HG02678 (cell line): Measurements from ENCODE around the gene API5.

Experiments
- ATAC-seq: cut with Tn5 transposase; IDR thresholded peaks from one replicate; pipeline ENCODE4 v1.9.1; 2021; ENCODE audit warnings: mild to moderate bottlenecking, moderate library complexity; ENCODE audit not compliant: unreplicated experiment

Gene API5

DNA sequence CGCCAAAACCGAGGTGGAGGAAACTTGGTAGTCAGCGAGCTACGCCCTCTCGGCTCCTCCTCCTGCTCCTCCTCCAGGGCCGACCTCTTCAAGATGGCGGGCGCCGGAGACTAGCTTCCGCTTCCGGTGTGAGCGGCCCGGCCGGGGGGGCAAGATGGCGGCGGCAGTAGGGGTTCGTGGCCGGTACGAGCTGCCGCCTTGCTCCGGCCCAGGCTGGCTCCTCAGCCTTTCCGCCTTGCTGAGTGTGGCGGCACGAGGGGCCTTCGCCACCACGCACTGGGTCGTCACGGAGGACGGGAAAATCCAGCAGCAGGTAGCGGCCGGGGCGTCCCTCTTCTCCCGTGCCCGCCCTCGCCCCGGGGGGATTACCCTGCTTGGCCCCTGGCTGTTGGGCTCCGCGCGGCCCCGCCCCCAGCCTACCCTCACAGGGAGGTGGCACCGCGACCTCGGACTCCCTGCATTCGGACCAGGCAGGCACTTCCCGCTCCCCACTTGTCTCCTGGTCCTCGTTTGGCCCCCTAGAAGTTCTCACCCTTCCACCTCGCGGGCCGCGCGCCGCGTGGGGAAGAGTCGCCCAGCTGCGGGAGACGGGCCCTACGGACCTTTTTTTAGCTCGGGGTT lies 47.1 kb downstream of the API5 start, which contains the start of gene TTC17:
Gene TTC17, plus strand, starts transcription at position 120 of the 621 bp plus-strand sequence. Its CDS starts 35 bp downstream, at position 155.
- peak; percentile 94 for ATAC-seq

DNA sequence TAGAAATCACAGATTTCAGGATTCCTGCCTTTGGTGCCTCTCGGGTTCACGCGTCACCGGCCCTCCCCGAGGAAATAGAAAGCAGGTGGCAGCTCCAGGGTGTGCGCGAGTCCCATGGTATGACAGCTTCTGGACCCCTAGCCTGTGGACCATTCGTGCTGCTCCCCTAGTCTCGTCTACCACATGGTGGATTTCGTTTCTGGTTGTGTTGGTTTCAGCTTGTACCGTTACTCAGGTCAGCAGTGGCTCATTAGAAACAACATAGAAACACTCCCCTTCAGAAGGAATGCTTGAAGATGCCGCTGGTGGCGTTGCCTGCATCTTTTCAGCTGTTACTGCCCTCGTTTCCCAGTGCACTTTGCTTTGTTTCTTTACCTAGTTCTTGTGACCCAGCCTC lies 47.6 kb downstream of the API5 start:
- peak; percentile 43 for ATAC-seq

DNA sequence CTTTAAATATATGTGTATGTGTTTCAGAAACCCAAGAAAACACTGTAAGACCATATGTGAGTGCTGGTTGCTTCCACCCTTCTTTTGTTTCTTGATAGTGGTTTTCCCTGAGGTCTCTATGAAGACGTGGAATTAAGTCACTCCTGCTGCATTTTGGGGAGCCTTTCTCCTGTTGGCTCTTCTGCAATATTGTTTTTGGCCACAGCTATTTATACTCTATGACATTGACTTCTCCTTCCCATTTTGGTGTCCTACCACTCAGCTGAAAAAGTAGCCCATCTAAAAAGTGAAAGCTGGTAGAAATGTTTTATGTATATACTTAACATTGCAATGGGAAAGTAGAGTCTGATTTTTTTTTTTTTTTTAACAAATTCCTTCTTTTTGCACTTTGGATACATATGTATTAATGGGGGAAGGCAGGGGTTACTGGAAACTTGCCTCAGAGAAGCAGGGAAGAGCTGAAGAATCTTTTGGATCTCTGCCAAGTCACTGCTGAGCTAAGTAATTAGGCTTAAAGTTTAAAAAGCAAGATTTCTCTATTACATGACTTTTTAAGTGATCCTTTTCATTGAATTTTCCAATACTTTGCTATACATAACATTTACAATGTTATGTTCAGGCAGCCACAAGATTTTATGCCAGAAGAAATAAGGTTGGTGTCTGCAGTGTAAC lies 48.7 kb downstream of the API5 start:
- ATAC-seq, result no peak

GRCh38 chr11:43366677-43367076 lies 54.9 kb downstream of the API5 start:
- no peak for ATAC-seq

DNA sequence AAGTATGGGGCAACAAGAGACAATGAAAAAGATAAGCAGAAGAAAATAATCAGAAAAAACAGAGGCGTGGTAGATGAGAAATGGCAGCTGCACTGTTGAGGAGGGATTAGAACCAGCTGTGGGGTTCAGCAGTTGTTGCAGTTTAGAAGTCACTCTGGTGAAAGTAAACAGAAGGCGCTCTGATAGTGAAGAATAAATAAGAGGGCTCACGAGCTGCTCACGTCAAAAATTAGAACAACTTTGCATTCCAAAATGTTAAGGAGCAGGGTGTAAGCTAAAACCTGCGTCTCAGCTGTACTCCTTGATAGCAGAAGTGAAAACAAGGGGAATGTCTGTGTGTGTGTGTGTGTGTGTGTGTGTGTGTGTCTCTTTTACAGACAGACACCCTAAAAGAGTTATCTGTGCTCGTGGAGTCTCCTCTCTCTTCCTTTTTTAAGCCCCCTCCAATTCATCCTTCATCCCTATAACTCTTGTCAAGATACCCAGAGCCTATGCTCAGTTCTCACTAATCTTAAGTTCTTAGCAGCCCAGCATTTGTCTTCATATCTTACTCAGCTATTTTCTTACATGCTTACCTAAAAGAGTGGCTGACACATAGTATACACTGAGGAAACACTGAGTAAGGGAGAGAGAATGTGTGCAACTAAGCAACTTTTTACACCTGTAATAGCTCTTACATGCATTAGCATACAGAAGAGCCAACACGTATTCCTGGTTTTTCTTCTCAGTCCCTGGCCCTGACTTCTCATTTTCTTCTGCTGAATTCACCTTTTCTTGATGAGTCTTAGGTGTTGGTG lies 55.8 kb downstream of the API5 start:
- peak; percentile 46 for ATAC-seq

GRCh38 chr11:43376065-43376464 lies 64.3 kb downstream of the API5 start:
- ATAC-seq, result no peak

GRCh38 chr11:43376594-43376993 lies 64.8 kb downstream of the API5 start:
- ATAC-seq, result no peak

GRCh38 chr11:43377389-43377788 lies 65.6 kb downstream of the API5 start:
- no peak for ATAC-seq

- no peak for ATAC-seq
These were observed 67.1 kb downstream of the API5 start for GRCh38 chr11:43378897-43379296.

- no peak for ATAC-seq
These were observed 70.0 kb downstream of the API5 start for GRCh38 chr11:43381802-43382201.

DNA sequence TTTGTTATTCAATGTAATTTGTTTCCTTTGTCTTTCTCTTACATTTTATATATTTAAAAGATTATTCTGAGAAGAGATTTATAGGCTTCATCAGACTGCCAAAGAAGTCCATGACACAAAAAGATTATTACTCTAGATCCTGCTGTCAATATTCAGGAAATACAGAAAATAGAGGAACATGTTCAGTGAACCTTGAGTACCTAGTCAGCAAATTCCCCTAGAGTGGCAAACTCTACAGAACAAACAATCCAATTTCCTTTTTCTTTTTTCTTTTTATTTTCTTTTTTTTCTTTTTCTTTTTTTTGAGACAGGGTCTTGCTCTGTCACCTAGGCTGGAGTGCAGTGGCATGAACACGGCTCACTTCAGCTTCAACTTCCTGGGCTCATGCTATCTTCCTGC lies 70.8 kb downstream of the API5 start:
- no peak for ATAC-seq

DNA sequence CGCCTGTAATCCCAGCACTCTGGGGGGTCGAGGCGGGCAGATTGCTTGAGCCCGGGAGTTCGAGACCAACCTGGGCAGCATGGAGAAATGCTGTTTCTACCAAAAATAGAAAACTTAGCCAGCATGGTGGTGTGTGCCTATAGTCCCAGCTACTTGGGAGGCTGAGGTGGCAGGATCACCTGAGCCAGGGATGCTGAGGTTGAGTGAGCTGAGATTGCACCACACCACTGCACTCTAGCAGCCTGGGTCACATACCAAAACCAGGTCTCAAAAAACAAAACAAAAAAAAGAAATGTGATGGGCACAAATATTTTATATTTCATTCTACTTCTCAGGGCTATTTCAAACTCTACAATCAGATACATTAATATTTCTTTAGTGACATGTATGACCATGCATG lies 72.6 kb downstream of the API5 start:
- ATAC-seq, result no peak

GRCh38 chr11:43392713-43393112 lies 80.9 kb downstream of the API5 start:
- no peak for ATAC-seq

DNA sequence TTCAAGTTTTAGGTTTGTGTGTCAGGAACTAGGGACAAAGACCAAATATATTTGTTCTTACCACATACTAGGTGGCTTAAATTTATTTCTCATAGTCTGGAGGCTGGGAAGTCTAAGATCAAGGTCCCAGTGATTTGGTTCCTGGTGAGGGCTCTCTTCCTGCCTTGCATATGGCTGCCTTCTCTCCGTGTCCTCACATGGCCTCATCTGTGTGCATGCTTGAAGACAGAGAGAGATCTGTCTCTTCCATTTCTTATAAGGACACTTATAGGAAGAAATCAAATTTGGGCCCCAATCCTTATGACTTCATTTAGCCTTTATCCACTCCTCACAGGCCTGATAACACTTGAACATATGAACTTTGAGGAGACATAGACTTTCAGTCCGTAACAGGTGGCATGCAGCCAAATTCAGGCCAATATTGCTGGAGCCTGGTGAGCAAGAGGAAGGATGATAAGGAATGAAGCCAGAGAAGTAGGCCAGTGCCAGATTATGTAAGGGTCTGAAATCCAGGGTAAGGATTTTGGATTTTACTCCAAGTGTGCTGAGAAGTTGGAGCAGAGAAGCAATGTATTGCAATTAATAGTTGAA lies 82.1 kb downstream of the API5 start:
- no peak for ATAC-seq
